Activated T-cell treated with anti-CD3 and anti-CD28 coated beads, Interleukin-2, amount 50 U/mL, for 4 hours (primary cell): ENCODE results near the gene ATF7. TPM values are rescaled to one million over a fixed set of nuclear protein-coding genes. Genes with fewer than 3 reads are reported as not detected.
A peak's percentile ranks its signal among the peaks of the same experiment; 100 is the strongest.

Experiments used
- ATAC-seq, 2 donors: fragments of 200-7000 bp; cut with Tn5 transposase; one replicate each; pipeline ENCODE4 v1.10.0; 2021
- DNase-seq: peaks from one replicate; pipeline ENCODE4 v3.0.0-alpha.2; 2020
- H3K27me3 Mint-ChIP-seq: one replicate; pipeline ENCODE4 v1.8.0; 2021; ENCODE audit warnings: low read depth, mixed read lengths
- H3K36me3 Mint-ChIP-seq: one replicate; pipeline ENCODE4 v1.8.0; 2022; ENCODE audit warnings: mixed read lengths; ENCODE audit not compliant: insufficient read depth
- H3K4me1 Mint-ChIP-seq: one replicate; pipeline ENCODE4 v1.8.0; 2021; ENCODE audit warnings: low read depth, mixed read lengths
- H3K4me3 Mint-ChIP-seq: one replicate; pipeline ENCODE4 v1.8.0; 2021; ENCODE audit warnings: mild to moderate bottlenecking, moderate library complexity, mixed read lengths
- H3K9me3 Mint-ChIP-seq: one replicate; pipeline ENCODE4 v1.8.0; 2021; ENCODE audit warnings: mixed read lengths
- total RNA-seq, 3 donors: library from RNA; stranded (reverse); gene quantifications; one replicate each; pipeline ENCODE4 v1.2.1, GENCODE V29; 2021

Gene ATF7
- total RNA-seq, 3 donors from 2014 or later, result 19.2 to 23.2 (median 20.9) TPM

DNA sequence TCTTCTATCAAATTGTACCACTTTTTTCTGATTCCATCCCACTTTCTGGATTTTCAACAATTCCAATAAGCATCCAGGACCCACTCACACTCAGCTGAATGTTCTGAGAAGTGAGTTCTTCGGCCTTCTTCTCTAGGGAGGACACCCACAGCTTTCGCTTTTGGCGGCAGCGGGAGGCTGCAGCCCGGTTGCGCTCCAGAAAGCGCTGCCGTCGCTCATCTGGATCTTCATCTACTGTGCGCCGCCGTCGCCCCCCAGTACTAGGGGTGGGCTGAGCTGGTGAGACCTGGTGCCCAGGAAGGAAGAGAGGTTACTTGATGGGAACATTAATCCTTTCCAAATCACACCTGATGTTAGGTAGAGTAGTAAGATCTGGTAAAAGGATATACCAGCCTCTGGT is 101.7 kb downstream of the ATF7 start:
- DNase-seq (no peak), ATAC-seq (no peak)
- H3K4me1 Mint-ChIP-seq, result no peaks in the 10 kb centered on the region
- no peaks in the 10 kb centered on the region for H3K27me3 Mint-ChIP-seq
- no peak overlapping the region for H3K4me3 Mint-ChIP-seq
- peaks cover 19% of the 10 kb centered on the region for H3K36me3 Mint-ChIP-seq
- no peaks in the 10 kb centered on the region for H3K9me3 Mint-ChIP-seq

DNA sequence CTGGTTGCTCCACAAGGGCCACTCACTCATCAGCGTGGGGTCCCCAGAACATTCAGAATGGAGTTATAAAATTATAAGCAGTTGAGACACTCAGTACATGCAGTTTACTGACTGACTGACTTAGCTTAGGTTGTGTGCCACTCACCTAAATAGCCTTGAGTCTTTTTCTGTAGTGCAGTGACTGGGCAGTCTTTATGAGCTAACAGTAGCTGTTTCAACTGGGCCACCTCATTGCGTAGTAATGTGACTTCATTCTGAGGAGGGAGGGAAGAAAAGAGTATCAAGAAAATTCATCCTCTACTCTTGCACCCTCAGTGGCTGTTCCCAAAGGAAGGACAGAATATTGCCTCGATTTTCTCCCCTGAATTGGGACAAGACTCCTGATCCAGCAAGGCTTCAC is 103.1 kb downstream of the ATF7 start:
- Mint-ChIP-seq H3K36me3 (peaks cover 17% of the 10 kb centered on the region), H3K27me3 (no peaks in the 10 kb centered on the region)
- no peak for ATAC-seq

GRCh38 chr12:53518381-53518780 is 107.8 kb downstream of the ATF7 start:
- ATAC-seq (no peak), DNase-seq (no peak)
- Mint-ChIP-seq H3K9me3 (no peaks in the 10 kb centered on the region), H3K36me3 (peaks cover 31% of the 10 kb centered on the region), H3K4me1 (no peaks in the 10 kb centered on the region), H3K4me3 (no peak overlapping the region), H3K27me3 (no peaks in the 10 kb centered on the region)

More for the DNA sequence above, 103.1 kb downstream of the ATF7 start:
- DNase-seq, result no peak
- H3K4me1 Mint-ChIP-seq, result no peaks in the 10 kb centered on the region
- H3K4me3 Mint-ChIP-seq, result no peak overlapping the region
- H3K9me3 Mint-ChIP-seq, result no peaks in the 10 kb centered on the region

DNA sequence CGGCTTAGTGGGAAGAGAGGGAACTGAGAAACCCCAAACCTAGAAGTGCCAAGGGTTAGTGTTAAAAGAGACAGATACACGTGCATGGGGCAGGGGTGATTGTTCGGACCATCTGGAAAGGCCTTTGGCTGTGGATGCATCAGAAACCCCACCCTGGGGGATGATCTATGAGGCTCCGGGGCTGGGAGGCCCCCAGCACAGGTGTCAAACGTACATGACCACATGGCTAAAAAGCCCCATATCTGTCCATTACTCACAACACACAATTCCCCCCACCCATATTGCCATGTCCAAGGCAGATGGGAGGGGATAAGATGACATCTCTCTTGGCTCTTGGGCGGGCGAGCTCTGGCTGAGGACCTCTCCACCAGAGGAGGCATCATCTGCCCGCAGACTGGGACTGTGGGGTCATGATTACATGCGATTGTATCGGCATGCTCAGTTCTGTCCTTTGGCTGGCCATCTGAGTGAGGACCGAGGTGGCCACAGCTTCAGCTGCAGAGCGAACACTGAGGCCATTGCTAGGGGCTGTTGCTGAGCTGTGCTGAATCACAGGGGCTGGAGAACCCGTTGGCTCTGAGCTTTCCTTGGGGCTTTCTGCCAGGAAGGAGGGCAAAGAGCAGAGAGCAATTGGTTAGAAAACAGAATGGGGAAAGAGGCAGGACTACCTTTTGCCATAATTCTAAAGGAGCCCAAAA is 109.3 kb downstream of the ATF7 start:
- DNase-seq (no peak), ATAC-seq (no peak)
- Mint-ChIP-seq H3K4me1 (no peaks in the 10 kb centered on the region), H3K4me3 (no peak overlapping the region), H3K27me3 (no peaks in the 10 kb centered on the region), H3K9me3 (no peaks in the 10 kb centered on the region), H3K36me3 (peaks cover 36% of the 10 kb centered on the region)

DNA sequence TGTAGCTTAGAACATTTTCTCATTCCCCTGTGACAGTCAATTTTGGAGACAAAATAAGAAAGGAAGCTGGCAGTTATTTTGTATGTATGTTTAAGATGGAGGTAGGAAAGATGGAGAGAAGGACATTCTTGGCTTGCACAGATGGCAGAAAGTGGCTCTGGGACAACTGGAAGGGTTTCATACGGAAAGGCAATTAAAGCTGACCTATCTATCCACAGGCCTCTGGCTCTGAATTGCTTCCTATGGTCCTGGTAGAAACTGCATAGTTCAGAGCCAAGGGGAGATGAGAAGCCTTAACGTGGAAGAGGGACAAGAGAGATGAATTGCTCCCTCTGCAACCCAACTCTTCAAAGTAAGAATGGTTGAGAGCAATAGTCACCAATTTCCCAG is 110.9 kb downstream of the ATF7 start:
- no peaks in the 10 kb centered on the region for H3K4me1 Mint-ChIP-seq
- no peak overlapping the region for H3K4me3 Mint-ChIP-seq
- H3K9me3 Mint-ChIP-seq, result no peaks in the 10 kb centered on the region
- ATAC-seq (no peak), DNase-seq (no peak)
- no peaks in the 10 kb centered on the region for H3K27me3 Mint-ChIP-seq
- peaks cover 26% of the 10 kb centered on the region for H3K36me3 Mint-ChIP-seq

DNA sequence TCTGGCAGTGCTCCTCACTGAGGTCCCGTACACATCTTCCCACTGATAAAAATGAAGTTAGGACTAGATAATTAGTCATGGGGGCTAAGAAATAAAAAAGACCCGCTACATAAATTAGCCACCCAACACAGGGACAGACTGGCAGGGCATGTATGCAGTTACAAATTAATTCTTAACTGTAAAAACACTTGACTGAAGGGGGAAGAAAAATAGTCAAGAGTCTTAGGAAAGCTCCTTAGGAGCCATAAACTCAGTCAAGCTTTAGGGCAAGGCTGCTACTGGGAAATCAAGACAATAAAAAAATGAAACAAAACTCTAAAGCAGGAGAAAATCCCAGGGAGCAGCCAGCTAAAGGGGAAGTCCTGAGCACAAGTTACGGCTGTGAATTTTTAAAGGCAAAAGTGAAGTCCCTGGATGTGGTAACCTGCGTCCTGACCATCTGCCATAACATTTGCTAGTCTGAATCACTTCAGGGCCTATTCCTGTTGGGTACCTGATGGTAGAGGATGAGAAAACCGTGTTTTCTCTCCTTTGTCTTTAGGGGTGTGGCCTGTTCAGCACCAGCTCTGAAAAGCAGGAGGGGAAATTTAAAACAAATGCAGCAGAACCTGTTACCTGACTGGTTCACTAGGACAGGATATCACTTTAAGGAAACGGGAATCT is 111.4 kb downstream of the ATF7 start:
- no peaks in the 10 kb centered on the region for H3K4me1 Mint-ChIP-seq
- no peak for ATAC-seq
- no peak overlapping the region for H3K4me3 Mint-ChIP-seq
- H3K36me3 Mint-ChIP-seq, result peaks cover 26% of the 10 kb centered on the region
- H3K9me3 Mint-ChIP-seq, result no peaks in the 10 kb centered on the region
- no peak for DNase-seq
- H3K27me3 Mint-ChIP-seq, result no peaks in the 10 kb centered on the region

DNA sequence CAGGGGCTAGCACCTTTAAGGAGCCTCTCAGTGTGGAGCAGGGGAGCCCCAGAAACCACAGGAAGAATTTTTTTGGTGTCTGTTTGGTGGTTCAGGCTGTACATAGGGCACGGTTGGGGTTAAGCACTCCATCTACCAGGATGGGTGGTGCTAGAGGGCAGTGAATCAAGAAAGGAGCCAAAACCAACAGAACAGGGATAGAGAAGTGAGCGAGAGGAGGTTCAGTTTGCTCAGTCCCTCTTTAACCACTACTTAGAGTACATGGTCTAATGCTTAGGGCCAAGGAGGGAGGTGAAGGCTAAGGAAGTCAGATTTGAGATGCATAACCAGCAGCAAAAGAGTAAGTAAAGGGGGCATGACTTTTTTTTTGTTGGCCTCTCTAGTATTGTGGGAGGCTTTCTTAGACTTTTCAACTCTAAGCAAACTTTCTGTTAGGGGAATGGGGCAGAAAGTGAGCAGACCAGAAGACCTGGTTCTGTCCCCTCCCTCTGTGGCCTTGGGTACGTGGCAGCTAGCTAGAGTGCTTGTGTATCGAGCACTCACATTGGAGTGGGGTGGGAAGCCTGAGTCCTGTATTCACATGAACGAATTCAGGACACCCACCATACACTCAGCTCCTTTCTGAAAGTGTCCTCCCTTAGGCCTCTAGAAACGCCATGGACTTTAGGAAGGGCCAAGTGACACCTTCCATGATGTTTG is 112.3 kb downstream of the ATF7 start:
- ATAC-seq (no peak), DNase-seq (no peak)
- no peaks in the 10 kb centered on the region for H3K9me3 Mint-ChIP-seq
- H3K4me1 Mint-ChIP-seq, result peaks cover under 1% of the 10 kb centered on the region
- no peaks in the 10 kb centered on the region for H3K27me3 Mint-ChIP-seq
- no peak overlapping the region for H3K4me3 Mint-ChIP-seq
- H3K36me3 Mint-ChIP-seq, result peaks cover 26% of the 10 kb centered on the region

DNA sequence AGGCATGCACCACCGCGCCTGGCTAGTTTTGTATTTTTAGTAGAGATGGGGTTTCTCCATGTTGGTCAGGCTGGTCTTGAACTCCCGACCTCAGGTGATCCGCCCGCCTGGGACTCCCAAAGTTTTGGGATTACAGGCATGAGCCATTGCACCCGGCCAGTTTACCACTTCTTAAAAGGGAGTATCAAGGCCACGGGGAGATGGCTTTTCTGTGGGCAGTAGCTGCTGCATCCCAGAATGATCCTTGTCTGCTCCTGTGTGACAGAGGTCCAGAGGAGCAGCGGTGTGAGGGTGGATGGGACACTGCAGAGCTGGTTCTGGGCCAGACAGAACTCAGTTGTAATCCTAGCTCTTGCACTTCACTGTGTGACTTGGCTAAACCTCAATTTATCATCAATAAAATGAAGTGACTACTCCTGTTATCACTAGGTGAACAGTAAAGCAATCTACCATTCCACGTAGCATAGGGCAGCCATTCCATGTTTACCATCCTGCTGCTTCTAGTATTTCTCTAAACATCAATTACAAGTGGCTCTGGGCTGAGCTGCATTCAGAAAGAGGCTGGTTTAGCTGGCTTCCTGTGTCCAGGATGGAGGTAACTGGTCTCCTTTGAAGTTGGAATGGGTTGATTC is 115.9 kb downstream of the ATF7 start:
- H3K4me1 Mint-ChIP-seq, result peaks cover 5% of the 10 kb centered on the region
- DNase-seq, result no peak
- peaks cover 18% of the 10 kb centered on the region for H3K36me3 Mint-ChIP-seq
- no peak overlapping the region for H3K4me3 Mint-ChIP-seq
- no peaks in the 10 kb centered on the region for H3K27me3 Mint-ChIP-seq
- no peaks in the 10 kb centered on the region for H3K9me3 Mint-ChIP-seq
- no peak for ATAC-seq

DNA sequence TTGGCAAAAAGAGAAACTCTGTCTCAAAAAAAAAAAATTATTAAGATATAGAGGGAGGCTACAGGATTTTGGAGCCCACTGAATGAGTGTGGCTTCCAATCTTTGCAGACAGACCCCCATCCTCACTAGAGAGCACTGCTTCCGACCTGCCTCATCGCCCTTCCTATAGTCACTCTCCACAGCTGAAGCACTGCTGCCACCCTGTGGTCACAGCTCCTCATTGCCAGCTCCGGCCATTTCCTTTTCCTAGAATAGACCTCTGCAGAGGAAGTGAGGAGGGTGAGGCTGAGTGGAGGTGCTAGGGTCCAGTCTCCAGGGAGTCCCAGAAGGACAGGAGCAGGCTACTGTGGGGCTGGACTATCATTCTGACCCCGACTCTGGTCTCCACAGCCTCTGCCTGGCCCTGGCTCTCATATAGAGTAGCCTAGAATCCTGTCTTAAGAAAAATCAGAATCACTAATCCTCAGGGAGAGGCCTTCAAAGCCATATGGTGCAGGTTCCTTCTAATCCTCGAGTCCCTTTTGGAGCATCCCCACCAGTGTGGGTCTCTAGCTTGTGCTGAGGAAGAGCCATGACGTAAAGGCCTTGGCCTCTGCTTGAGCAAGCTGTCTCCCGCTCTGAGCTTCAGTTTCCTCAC is 117.5 kb downstream of the ATF7 start:
- no peak overlapping the region for H3K4me3 Mint-ChIP-seq
- DNase-seq, result peak; percentile 80
- H3K4me1 Mint-ChIP-seq, result peaks cover 5% of the 10 kb centered on the region
- H3K27me3 Mint-ChIP-seq, result no peaks in the 10 kb centered on the region
- peak; percentile 92 to 96 for ATAC-seq
- H3K36me3 Mint-ChIP-seq, result peaks cover 15% of the 10 kb centered on the region
- no peaks in the 10 kb centered on the region for H3K9me3 Mint-ChIP-seq

GRCh38 chr12:53507603-53507885 is 118.6 kb downstream of the ATF7 start:
- ATAC-seq (no peak), DNase-seq (no peak)
- H3K4me1 Mint-ChIP-seq, result peaks cover 12% of the 10 kb centered on the region
- H3K36me3 Mint-ChIP-seq, result peaks cover 14% of the 10 kb centered on the region
- H3K4me3 Mint-ChIP-seq, result no peak overlapping the region
- H3K9me3 Mint-ChIP-seq, result no peaks in the 10 kb centered on the region
- H3K27me3 Mint-ChIP-seq, result no peaks in the 10 kb centered on the region

DNA sequence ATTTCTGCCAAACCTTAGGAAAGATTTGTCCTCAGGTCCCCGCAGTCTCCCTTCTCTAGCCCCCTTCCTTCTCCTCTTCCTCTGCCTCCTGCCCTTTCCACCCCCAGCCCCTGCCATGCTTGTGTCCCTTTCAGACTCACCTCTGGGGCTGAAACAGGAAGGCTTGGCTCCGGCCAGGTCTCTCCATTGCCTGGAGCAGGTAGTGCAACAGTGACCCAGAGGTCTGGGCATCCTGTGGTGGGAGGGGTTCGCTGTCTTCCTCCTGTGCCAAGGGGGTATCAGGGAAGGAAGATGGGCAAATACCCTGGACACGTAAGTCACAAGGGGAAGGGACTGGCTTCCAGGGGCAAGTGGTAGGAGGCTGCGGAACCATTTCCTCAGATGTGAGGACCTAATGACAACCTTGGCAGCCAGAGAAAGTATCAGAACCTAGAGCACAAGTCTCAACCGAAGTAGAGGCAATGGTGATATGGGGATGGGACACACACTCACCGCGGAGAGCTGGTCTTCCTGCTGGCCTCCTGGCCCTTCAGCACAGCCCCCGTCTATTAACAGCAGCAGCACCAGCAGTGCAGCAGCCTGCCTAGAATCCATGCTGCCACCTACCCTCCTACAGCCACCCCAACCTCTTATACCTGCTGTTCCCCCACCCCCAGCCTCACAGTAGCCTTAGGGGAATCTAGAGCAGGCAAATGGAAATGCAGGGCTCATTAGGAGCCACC is 119.1 kb downstream of the ATF7 start, which contains the start of gene NPFF:
TSS of gene NPFF (minus strand) at position 604 of the 722 bp plus-strand sequence. CDS start at position 594, 10 bp downstream.
- H3K9me3 Mint-ChIP-seq, result no peaks in the 10 kb centered on the region
- DNase-seq (no peak), ATAC-seq (no peak)
- H3K36me3 Mint-ChIP-seq, result peaks cover 10% of the 10 kb centered on the region
- no peaks in the 10 kb centered on the region for H3K27me3 Mint-ChIP-seq
- peaks cover 15% of the 10 kb centered on the region for H3K4me1 Mint-ChIP-seq
- H3K4me3 Mint-ChIP-seq, result no peak within 1 kb of the TSS

- DNase-seq (no peak), ATAC-seq (no peak)
- H3K4me3 Mint-ChIP-seq, result no peak overlapping the region
- H3K36me3 Mint-ChIP-seq, result peaks cover 10% of the 10 kb centered on the region
- peaks cover 19% of the 10 kb centered on the region for H3K4me1 Mint-ChIP-seq
- H3K9me3 Mint-ChIP-seq, result no peaks in the 10 kb centered on the region
- H3K27me3 Mint-ChIP-seq, result no peaks in the 10 kb centered on the region
These were observed 119.8 kb downstream of the ATF7 start for GRCh38 chr12:53506450-53506785.

GRCh38 chr12:53505555-53506449 is 120.4 kb downstream of the ATF7 start:
- H3K4me1 Mint-ChIP-seq, result peaks cover 19% of the 10 kb centered on the region
- H3K4me3 Mint-ChIP-seq, result no peak overlapping the region
- DNase-seq, result no peak

More at GRCh38 chr12:53505555-53506449, 120.4 kb downstream of the ATF7 start:
- Mint-ChIP-seq H3K9me3 (no peaks in the 10 kb centered on the region), H3K36me3 (peaks cover 10% of the 10 kb centered on the region), H3K27me3 (no peaks in the 10 kb centered on the region)
- no peak for ATAC-seq
